Heart right ventricle (tissue), 16 donors: Measurements from ENCODE around the gene XRCC4. TPM values are rescaled to one million over a fixed set of nuclear protein-coding genes. Genes with fewer than 3 reads are reported as not detected.

Source experiments
- ATAC-seq, 8 donors: fragments of 200-7000 bp; cut with Tn5 transposase; one replicate each; pipeline ENCODE4 v1.9.1; 2020; ENCODE audit warnings: mild to moderate bottlenecking in 8 of 8, moderate library complexity in 8 of 8, moderate number of reproducible peaks in 1 of 8
- DNase-seq, 2 donors: peaks; one replicate each; pipeline ENCODE4 v3.0.0-alpha.2; 2020
- H3K27ac ChIP-seq, 10 donors: fragments of 200-600 bp; sonication (generic) in 2 of 10; one replicate each; pipeline versions ENCODE4 v1.5.0 to v1.8.0; 2020 to 2022; ENCODE audit warnings: mild to moderate bottlenecking in 3 of 10
- H3K27me3 ChIP-seq, 7 donors: fragments of 200-600 bp; one replicate each; pipeline ENCODE4 v1.8.0; 2021 to 2022; ENCODE audit warnings: mild to moderate bottlenecking in 2 of 7
- H3K36me3 ChIP-seq, 9 donors: fragments of 200-600 bp; sonication (generic) in 1 of 9; one replicate each; pipeline versions ENCODE4 v1.5.0 to v1.8.0; 2020 to 2022; ENCODE audit warnings: mild to moderate bottlenecking in 2 of 9
- H3K4me1 ChIP-seq, 9 donors: fragments of 200-600 bp; sonication (generic) in 1 of 9; one replicate each; pipeline versions ENCODE4 v1.5.0 to v1.8.0; 2020 to 2022; ENCODE audit warnings: mild to moderate bottlenecking in 4 of 9
- H3K4me3 ChIP-seq, 10 donors: fragments of 200-600 bp; sonication (generic) in 2 of 10; one replicate each; pipeline versions ENCODE4 v1.5.0 to v1.8.0; 2020 to 2022; ENCODE audit warnings: mild to moderate bottlenecking in 7 of 10, moderate library complexity in 2 of 10
- H3K9me3 ChIP-seq, 11 donors: fragments of 200-600 bp in 10 of 11; sonication (generic) in 2 of 11; one replicate each; pipeline versions ENCODE4 v1.5.0 to v1.8.0; 2013 to 2022; ENCODE audit warnings: mild to moderate bottlenecking in 2 of 11, control low read depth in 1 of 11, moderate library complexity in 1 of 11
- WGBS, 2 donors: extraction: QIAGEN DNeasy Blood & Tissue Kit; methylation state at CpG; one replicate each; pipeline ENCODE4 v1.1.7; 2013; ENCODE audit warnings: inconsistent platforms in 1 of 2; 5-methylcytosine and 5-hydroxymethylcytosine counted together
- intact Hi-C, 10 donors: fragments of 100-400 bp; cut with DNase I; formaldehyde crosslinking; loops; one replicate each; pipeline versions ENCODE4 v1.11.1 to v1.14.2; 2022
- long read RNA-seq, 3 donors: library from polyadenylated mRNA; unstranded; transcript quantifications; one replicate each; pipeline ENCODE4 v2.0.0, GENCODE V29; 2020 to 2021
- polyA plus RNA-seq, 2 donors: library from polyadenylated mRNA; stranded (reverse); fragments of 200-250 nt; gene quantifications; one replicate each; pipeline ENCODE4 v1.2.3, GENCODE V29; 2013
- total RNA-seq, 10 donors: library from RNA; stranded (reverse); fragmentation: NEBNext Ultra II Directional in 3 of 10; extraction: Animal tissue kit (Norgen Biotek cat#: 25700) in 3 of 10; gene quantifications; one replicate each; pipeline versions ENCODE4 v1.2.1 to v1.2.4, GENCODE V29; 2021 to 2023
- TF ChIP-seq, protein P1 (sequence below), 9 donors: fragments of 200-600 bp; sonication (generic) in 2 of 9; IDR thresholded peaks; one replicate each; pipeline versions ENCODE4 v1.5.0 to v1.8.0; 2021 to 2022; ENCODE audit warnings: antibody characterized with exemption in 9 of 9, mild to moderate bottlenecking in 5 of 9, moderate library complexity in 1 of 9
- donor health status: Arrhythmogenic right ventricular cardiomyopathy.
- donor health status: ischemic (EF 13 %, LVEDD 7.1; RV severe dilation, severe dysfunction).
- donor health status: healthy with polysubstance abuse.
- donor health status: DM: no; HTN: yes; CAD: no.
- donor health status: DM: no; HTN: no; CAD: no.
- donor health status: ischemic (EF 25% LVEDD 6.9; RV normal size, moderate dysfunction).
- donor health status: ischemic (EF 25% LVEDD 5.7; RV mildly dilated, moderate dysfunction).
- donor health status: healthy.
- donor health status: DM: yes; HTN: yes; CAD: no.
- donor health status: Ischemic cardiomyopathy.
- donor health status: ischemic (EF 35%, LVEDD 5.7; RV mildly dilated, moderate dysfunction).
- donor health status: nonischemic (EF 11% LVEDD 7.7; RV severe dilation, severe dysfunction).
- donor health status: DM: yes; HTN: yes; CAD: no.
- donor health status: PGD.
- donor health status: ischemic (EF 29% LVEDD 5.4; RV normal size, mild dysfunction).
- donor health status: nonischemic (EF 23%, LVEDD 6.1; RV moderate dilation, normal function).

Gene XRCC4
- total RNA-seq (10 to 100 TPM in 2 of 10 donors, 1 to 10 TPM in 8; 4.0 to 10.7 (median 6.8) TPM), polyA plus RNA-seq (10 to 100 TPM in 1 of 2 donors, 1 to 10 TPM in 1; 3.6 to 14.4 TPM)
- long read RNA-seq, donor 1, partial matches to known transcripts: 0 of 2 reads
- long read RNA-seq, donor 1, other reads (novel, unspliced or antisense): 0 of 2 reads
- long read RNA-seq, donor 2, partial matches to known transcripts: 0 of 5 reads
- long read RNA-seq, donor 2, other reads (novel, unspliced or antisense): 1 of 5 reads
- long read RNA-seq, donor 3, transcript XRCC4-202 (8 exons, 1,579 nt): major isoform, 5 of 7 reads
- long read RNA-seq, donor 3, partial matches to known transcripts: 1 of 7 reads
- long read RNA-seq, donor 3, other reads (novel, unspliced or antisense): 0 of 7 reads

- ATAC-seq (peak; percentile 100), DNase-seq (peak; percentile 94 to 97)
- 0% methylated on average over 44 of the region's 44 CpGs for WGBS, 2 donors
- peaks cover 0 to 56% (median 45%) of the 10 kb centered on the region in 9 donors for H3K4me1 ChIP-seq
- H3K9me3 ChIP-seq: no peaks in the 10 kb centered on the region
- H3K27ac ChIP-seq: peak within 1 kb of the TSS; percentile 11 to 95 (median 85)
- TF ChIP-seq, protein P1, sequence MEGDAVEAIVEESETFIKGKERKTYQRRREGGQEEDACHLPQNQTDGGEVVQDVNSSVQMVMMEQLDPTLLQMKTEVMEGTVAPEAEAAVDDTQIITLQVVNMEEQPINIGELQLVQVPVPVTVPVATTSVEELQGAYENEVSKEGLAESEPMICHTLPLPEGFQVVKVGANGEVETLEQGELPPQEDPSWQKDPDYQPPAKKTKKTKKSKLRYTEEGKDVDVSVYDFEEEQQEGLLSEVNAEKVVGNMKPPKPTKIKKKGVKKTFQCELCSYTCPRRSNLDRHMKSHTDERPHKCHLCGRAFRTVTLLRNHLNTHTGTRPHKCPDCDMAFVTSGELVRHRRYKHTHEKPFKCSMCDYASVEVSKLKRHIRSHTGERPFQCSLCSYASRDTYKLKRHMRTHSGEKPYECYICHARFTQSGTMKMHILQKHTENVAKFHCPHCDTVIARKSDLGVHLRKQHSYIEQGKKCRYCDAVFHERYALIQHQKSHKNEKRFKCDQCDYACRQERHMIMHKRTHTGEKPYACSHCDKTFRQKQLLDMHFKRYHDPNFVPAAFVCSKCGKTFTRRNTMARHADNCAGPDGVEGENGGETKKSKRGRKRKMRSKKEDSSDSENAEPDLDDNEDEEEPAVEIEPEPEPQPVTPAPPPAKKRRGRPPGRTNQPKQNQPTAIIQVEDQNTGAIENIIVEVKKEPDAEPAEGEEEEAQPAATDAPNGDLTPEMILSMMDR (IDR thresholded peaks at IDR 0.05): no peak
- intact Hi-C loops: loop anchor here in 1 of 10 donors (10.0 kb wide), 2 partner anchors 358 to 722 kb away; no protein-coding TSS in a partner anchor
- H3K27me3 ChIP-seq: no peaks in the 10 kb centered on the region
- peaks cover 0 to 13% (median 0%) of the 10 kb centered on the region in 9 donors for H3K36me3 ChIP-seq
- H3K4me3 ChIP-seq: peak within 1 kb of the TSS; percentile 44 to 90 (median 78)
Observed at GRCh38 chr5:83076742-83077661, at the start of gene XRCC4, which contains the start of gene TMEM167A. TSS of gene XRCC4 (plus strand) at chr5:83077547. CDS start at chr5:83104920, 27,373 bp downstream. TSS of gene TMEM167A (minus strand) at chr5:83077394. CDS start at chr5:83077323, 71 bp downstream.

DNA sequence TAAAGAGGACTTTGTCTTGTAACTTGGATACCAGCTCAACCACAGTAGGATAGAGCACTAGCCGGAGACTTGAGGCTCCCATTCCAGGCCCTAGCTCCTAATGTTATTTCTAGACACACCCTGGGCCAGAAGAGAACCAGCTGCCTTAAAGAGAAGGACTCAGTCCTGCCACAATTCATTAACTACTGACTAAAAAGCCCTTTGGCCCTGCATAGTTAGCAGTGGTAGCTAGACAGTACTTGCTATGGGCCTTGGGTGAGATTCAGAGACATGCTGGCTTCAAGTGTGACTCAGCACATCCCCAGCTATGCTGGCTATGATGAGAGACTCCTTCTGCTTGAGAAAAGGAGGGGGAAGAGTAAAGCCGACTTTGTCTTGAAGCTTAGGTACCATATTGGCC is 47.4 kb upstream of the XRCC4 start:
- ATAC-seq: peak in 7 of 8 donors; percentile 36 to 69 (median 55)
- intact Hi-C loops: no loop called here
- Histone ChIP-seq H3K36me3 (no peaks in the 10 kb centered on the region), H3K27ac (peak overlapping the region in 2 of 10 donors; percentile 22), H3K4me1 (peaks cover 0 to 32% (median 12%) of the 10 kb centered on the region in 9 donors), H3K4me3 (no peak overlapping the region), H3K9me3 (no peaks in the 10 kb centered on the region), H3K27me3 (no peaks in the 10 kb centered on the region)
- no peak for DNase-seq
- TF ChIP-seq, protein P1 (IDR thresholded peaks at IDR 0.05): no peak
- WGBS, 2 donors: 92% methylated on average over 2 of the region's 2 CpGs

DNA sequence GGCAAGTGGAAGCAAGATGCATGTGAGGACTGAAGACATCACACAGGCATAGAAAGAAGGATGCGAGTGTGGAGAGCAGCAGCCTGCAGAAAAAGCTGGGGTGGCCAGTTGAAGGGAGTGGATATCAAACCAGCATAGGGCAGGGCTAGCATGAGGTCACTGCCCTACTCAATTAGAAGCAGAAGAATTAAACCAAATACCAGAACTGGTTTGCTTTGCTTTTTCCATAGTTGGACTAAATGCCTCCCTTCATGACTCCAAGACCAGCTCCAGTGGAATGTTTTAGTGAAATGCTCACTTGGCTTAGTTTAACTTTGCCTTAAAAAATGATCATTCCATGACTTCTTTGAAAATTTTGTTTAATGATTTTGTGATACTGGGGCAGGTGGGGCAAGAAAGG is 46.0 kb upstream of the XRCC4 start:
- no peak for ATAC-seq
- DNase-seq: no peak
- no peaks in the 10 kb centered on the region for H3K36me3 ChIP-seq
- 88 to 91% methylated on average over 1 of the region's 1 CpG for WGBS, 2 donors
- no peak overlapping the region for H3K4me3 ChIP-seq
- intact Hi-C loops: no loop called here
- H3K9me3 ChIP-seq: no peaks in the 10 kb centered on the region
- no peaks in the 10 kb centered on the region for H3K27me3 ChIP-seq
- H3K27ac ChIP-seq: no peak overlapping the region
- H3K4me1 ChIP-seq: peaks cover 0 to 47% (median 12%) of the 10 kb centered on the region in 9 donors
- TF ChIP-seq, protein P1 (IDR thresholded peaks at IDR 0.05): no peak

GRCh38 chr5:83034036-83034435 is 43.3 kb upstream of the XRCC4 start:
- Histone ChIP-seq H3K4me3 (no peak overlapping the region), H3K27ac (no peak overlapping the region), H3K36me3 (no peaks in the 10 kb centered on the region), H3K9me3 (no peaks in the 10 kb centered on the region), H3K27me3 (no peaks in the 10 kb centered on the region), H3K4me1 (peaks cover 0 to 35% (median 5%) of the 10 kb centered on the region in 9 donors)
- intact Hi-C loops: no loop called here
- 47 to 57% methylated on average over 3 of the region's 3 CpGs for WGBS, 2 donors
- TF ChIP-seq, protein P1 (IDR thresholded peaks at IDR 0.05): no peak
- DNase-seq: no peak
- ATAC-seq: peak in 1 of 8 donors; percentile 13
